IMR-90 (cell line): Measurements from ENCODE around the gene MEGF6.

ENCODE experiments used
- CEBPB ChIP-seq: IDR thresholded peaks from 2 replicates; pipeline ENCODE4 v1.6.1; 2012; ENCODE audit warnings: low read depth, low read length, improper control_type of control experiment
- CTCF ChIP-seq: conservative IDR thresholded peaks from 2 replicates; pipeline ENCODE4 v1.5.1; 2012; ENCODE audit warnings: mild to moderate bottlenecking, low read depth, low read length, improper control_type of control experiment
- ELK1 ChIP-seq: fragments of 150-350 bp; IDR thresholded peaks from 2 replicates; pipeline ENCODE4 v1.6.1; 2016; ENCODE audit warnings: low read depth, mild to moderate bottlenecking, low read length, moderate library complexity, borderline replicate concordance
- MAFK ChIP-seq: IDR thresholded peaks from 2 replicates; pipeline ENCODE4 v1.6.1; 2012; ENCODE audit warnings: low read depth, low read length, improper control_type of control experiment
- POLR2A ChIP-seq: IDR thresholded peaks from 2 replicates; pipeline ENCODE4 v1.6.1; 2012; ENCODE audit warnings: mild to moderate bottlenecking, low read depth, low read length
- RFX5 ChIP-seq: IDR thresholded peaks from 2 replicates; pipeline ENCODE4 v1.8.0; 2012; ENCODE audit warnings: low read depth, mild to moderate bottlenecking, low read length, moderate library complexity

- no peak for TF ChIP-seq RFX5
- no peak for TF ChIP-seq ELK1
- TF ChIP-seq CTCF: no peak
- no peak for TF ChIP-seq POLR2A
- TF ChIP-seq MAFK: no peak
- no peak for TF ChIP-seq CEBPB
Observed at GRCh38 chr1:3641816-3642215, 30.5 kb upstream of the MEGF6 start.
